RWPE2 (cell line): ENCODE results near the gene IDH3G.

Experiments used
- ATAC-seq: fragments of 200-7000 bp; cut with Tn5 transposase; 3 replicates; pipeline ENCODE4 v1.9.1; 2021; ENCODE audit warnings: low read depth
- DNase-seq: peaks from one replicate; pipeline ENCODE4 v3.0.0-alpha.2; 2020; ENCODE audit warnings: low spot score
- H3K27ac ChIP-seq: fragments of 450-650 bp; 2 replicates; pipeline ENCODE4 v1.5.1; 2017; ENCODE audit warnings: mild to moderate bottlenecking; ENCODE audit not compliant: poor library complexity, severe bottlenecking
- H3K27me3 ChIP-seq: fragments of 250-450 bp; sonication (Bioruptor Pico); 2 replicates; pipeline ENCODE4 v1.5.1; 2021; ENCODE audit warnings: mild to moderate bottlenecking, moderate library complexity; ENCODE audit not compliant: insufficient read depth, poor library complexity, severe bottlenecking
- H3K36me3 ChIP-seq: fragments of 250-450 bp; sonication (Bioruptor Pico); 2 replicates; pipeline ENCODE4 v1.5.1; 2020; ENCODE audit warnings: low read depth, mild to moderate bottlenecking, moderate library complexity
- H3K4me1 ChIP-seq: fragments of 250-450 bp; sonication (Bioruptor Pico); 2 replicates; pipeline ENCODE4 v1.5.1; 2021; ENCODE audit warnings: mild to moderate bottlenecking, moderate library complexity; ENCODE audit not compliant: insufficient read depth, poor library complexity, severe bottlenecking
- H3K4me3 ChIP-seq: fragments of 250-450 bp; sonication (Bioruptor Pico); 2 replicates; pipeline ENCODE4 v1.5.1; 2021; ENCODE audit warnings: mild to moderate bottlenecking, moderate library complexity; ENCODE audit not compliant: severe bottlenecking
- H3K9me3 ChIP-seq: fragments of 250-450 bp; sonication (Bioruptor Pico); 2 replicates; pipeline ENCODE4 v1.5.1; 2021; ENCODE audit warnings: mild to moderate bottlenecking, moderate library complexity; ENCODE audit not compliant: severe bottlenecking
- CTCF ChIP-seq: fragments of 450-650 bp; IDR thresholded peaks from one replicate; pipeline ENCODE4 v1.5.1; 2017; ENCODE audit warnings: mild to moderate bottlenecking, moderate library complexity; ENCODE audit not compliant: poor library complexity, severe bottlenecking

Gene IDH3G

GRCh38 chrX:153736871-153737441, 57.2 kb downstream of the IDH3G start:
- Histone ChIP-seq H3K27ac (no peak overlapping the region), H3K27me3 (no peaks in the 10 kb centered on the region), H3K4me3 (no peak overlapping the region), H3K9me3 (no peaks in the 10 kb centered on the region), H3K4me1 (no peaks in the 10 kb centered on the region), H3K36me3 (no peaks in the 10 kb centered on the region)
- ATAC-seq: no peak
- DNase-seq: no peak
- no peak for TF ChIP-seq CTCF

- H3K9me3 ChIP-seq: no peaks in the 10 kb centered on the region
- H3K36me3 ChIP-seq: no peaks in the 10 kb centered on the region
- no peak for ATAC-seq
- TF ChIP-seq CTCF: no peak
- DNase-seq: no peak
- H3K27me3 ChIP-seq: no peaks in the 10 kb centered on the region
- no peaks in the 10 kb centered on the region for H3K4me1 ChIP-seq
- no peak overlapping the region for H3K27ac ChIP-seq
- H3K4me3 ChIP-seq: no peak overlapping the region
Observed at GRCh38 chrX:153736071-153736820, 57.9 kb downstream of the IDH3G start.
